T-helper 22 cell (primary cell): ENCODE data around the gene P2RY6.
"Not testable (repeated sequence)": the region's sequence is repeated elsewhere in the genome, so short reads cannot be mapped to it uniquely, and the experiment has no call there.

ENCODE experiments used
- DNase-seq: peaks from one replicate; pipeline ENCODE4 v3.0.0-alpha.2; 2020; ENCODE audit warnings: low read depth

P2RY6 gene

GRCh38 chr11:73262851-73263495, 9.2 kb upstream of the P2RY6 start:
- no peak for DNase-seq

GRCh38 chr11:73263640-73264039, 8.5 kb upstream of the P2RY6 start:
- DNase-seq = no peak

DNA sequence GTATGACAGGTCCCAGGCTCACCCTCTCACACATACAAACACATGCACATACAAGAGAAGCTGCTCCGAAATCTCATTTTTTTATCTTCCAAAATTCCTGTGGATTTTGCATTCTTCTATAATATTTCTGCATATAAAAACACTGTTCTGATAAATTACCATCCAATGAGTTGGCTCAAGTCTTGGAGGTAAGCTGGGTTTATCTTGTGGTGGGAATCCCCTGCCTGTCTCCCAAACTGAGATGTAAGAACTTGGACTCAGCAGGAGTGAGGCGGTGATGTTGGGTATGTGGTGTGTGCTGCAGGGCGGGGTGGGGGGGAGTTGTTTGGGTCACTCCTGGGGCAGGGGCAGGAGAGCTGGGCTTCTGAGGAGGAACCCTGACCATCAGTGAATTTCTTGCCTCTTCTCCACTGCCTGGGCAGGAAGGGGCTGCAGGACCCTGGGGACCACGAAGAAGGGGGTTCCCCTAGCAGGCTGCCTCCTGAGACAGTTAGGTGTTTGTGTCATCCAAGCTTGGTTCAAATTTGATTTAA, 6.8 kb upstream of the P2RY6 start:
- DNase-seq = no peak

DNA sequence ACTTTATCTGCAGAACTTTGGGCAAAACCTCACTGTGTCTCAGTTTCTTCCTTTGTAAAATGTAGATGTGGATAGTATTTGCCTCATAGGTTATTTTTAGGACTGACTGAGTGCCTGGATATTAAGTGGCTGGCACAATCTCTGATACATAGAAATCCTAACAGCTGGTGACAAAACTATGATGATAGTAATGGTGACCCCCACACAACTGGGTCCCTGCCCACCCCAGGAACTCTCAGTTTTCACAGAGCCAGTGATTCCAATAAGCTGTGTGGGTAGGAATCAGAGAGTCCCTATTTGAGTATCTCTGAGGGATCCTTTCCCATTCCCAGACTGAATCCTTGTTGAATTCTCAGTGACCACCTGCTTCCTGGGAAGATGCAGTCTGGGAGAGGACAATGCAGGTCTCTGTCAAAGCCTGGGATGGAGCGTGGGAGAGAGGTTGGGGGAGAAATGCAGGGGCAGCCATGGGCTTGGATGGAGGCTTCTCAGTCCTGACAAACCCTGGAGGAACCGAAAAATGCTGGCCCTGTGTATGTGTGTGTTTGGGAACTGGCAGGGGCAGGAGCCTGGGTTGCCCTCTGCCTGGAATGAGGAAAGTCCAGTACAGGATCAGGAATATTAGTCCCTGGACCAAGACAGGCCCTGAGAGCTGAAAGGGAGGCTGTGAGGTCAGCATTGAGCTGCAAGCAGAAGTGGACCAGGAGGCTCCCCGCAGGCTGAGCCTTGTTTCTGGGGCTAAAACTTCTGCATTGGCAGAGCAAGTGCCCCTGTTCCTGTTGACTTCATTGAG, 6.1 kb upstream of the P2RY6 start:
- DNase-seq = no peak

DNA sequence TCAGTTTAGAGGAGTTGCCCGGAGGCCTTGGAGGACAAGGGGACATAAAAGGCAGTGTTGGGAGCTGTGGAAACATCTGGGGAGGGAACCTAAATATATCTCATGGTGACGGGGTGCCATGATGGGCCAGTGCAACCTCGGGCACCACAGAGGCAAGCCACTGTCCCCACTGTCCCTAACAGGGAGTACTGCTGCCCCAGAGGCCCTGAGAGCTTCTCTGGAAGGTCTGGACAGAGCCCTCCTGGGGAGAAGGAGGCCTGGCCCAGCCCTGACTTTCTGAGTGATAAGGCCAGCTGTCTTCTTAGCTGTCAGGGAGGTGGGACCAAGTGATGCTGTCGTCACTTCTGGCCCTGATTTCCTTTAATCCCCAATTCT, 5.5 kb upstream of the P2RY6 start:
- DNase-seq = no peak

- DNase-seq = no peak
Observed at GRCh38 chr11:73267122-73267846, 4.9 kb upstream of the P2RY6 start.

DNA sequence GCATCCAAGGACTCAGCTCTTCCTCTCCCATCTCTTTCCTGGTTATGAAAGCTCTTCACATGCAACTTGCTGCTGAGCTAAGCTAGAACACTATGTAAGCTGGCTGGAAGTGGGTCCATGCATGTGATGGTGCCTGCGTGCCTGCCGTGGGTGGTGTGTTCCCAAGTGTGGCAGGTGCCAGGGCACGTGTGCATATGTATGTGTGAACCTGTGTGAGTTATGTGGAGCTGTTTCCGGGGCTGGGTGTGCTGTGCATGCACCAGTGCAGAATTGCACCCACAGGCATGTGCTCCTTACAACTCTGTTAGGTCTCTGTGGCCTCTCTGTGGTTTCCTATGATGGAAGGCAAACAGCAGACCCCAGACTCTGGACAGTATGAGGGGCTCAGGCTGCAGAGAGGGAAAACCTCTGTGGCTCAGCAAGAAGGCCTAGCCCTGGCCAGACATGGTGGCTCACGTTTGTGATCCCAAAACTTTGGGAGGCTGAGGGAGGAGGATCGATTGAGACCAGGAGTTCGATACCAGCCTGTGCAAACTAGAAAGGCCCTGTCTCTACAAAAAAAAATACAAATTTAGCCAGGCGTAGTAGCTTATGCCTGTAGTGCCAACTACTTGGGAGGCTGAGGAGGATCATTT, 4.1 kb upstream of the P2RY6 start:
- no peak for DNase-seq

DNA sequence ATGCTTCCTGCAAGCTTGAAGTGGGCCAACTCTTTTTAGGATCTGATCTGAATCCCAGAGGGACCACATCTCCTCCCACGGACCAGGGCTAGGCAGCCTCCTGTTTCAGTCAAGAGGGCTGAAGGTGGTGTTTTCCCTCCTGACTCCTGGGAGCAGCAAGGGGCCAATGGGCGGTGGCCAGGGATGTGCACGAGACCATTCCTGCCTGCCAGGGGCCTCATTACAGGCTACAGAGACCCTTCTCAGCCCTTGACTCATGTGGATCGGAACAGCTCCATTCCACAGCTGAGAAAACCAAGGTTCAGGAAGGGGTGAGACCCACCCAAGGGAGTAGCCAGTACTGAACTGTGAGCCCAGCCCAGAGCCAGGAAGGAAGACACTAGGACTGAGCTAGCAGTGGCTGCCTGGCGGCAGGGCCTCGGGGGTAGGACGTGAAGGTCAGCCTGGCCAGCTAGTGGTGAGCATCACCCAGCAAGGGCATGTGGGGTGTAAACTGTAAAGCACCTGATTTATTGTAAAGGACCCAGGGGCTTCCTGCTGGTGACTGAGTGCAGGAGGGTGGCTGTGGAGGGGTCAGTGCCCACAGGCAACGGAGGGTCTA, 3.4 kb upstream of the P2RY6 start:
- no peak for DNase-seq

DNA sequence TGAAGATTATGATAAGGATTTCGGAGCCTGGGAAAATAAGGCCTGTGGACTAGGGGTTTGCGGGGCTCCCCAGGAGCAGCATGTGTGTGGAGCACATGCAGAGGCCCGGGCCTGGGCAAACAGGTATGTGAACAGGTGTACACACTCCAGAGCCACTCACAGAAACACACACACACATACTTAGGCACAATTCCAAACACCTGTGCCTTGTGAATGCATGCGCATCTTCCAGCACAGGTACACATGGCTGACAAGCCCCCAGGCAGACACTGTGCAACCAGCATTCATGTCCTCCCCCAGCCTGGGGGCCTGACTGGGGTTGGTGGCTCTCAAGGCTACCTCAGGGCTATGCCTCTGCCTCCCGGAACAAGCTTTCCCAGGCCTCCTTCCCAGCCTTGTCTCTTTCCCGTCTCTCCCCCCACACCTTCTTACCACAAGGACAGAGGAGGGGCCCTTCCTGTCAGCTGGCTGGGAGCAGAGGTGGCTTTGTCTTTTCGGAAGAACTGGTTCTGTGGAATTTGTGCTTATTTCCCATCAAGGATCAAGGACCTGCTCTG, 2.6 kb upstream of the P2RY6 start:
- DNase-seq = no peak

- DNase-seq = no peak
Observed at GRCh38 chr11:73270016-73270854, 1.9 kb upstream of the P2RY6 start.

DNA sequence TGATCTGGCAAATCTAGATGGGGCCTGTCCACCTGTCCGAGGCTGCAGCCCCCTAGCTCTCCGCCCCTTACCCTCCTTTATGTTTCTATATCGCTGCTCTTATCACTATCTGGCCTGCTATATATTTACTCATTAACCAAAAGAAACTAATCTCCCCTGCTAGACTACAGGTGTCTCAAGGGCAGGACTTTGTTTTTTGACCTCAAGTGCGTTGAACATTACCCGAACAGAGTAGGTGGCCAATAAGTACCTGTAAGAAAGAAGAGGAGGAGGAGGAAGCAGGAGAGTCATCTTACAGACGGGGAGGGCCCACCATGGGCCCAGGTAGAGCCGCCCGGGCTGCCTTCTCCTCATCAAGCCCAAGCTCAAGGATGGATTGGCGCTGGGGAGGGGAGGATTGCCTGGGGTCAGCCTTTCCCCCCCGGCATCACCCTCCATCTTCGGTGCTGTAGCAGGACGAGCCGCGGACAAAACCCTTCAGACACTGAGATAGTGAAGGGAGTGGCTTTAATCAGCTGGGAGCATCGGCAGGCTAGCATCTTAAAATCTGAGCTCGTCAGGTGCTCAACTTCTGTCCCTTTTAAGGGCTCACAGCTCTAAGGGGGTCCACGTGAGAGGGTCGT, 1.2 kb upstream of the P2RY6 start:
- no peak for DNase-seq

- DNase-seq = not testable (repeated sequence)
Observed at GRCh38 chr11:73271478-73271865, 666 bp upstream of the P2RY6 start.

DNA sequence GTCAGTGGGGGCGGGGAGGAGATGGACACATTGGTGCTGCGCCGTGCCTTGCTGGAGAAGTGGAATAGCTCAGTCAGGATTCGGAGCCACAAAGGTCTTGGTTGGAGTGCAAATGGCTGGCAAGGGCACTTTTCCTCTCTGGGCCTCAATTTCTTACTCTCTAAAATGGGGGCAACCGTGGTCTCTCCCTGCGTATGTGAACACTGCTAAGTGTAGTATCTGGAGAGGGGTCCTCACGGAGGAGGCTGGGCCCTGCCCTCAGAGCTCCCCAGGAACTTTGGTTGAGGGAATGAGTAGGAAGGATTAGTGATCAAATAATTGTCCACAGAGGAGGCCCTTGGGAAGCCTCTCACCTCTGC, 521 bp downstream of the P2RY6 start:
- no peak for DNase-seq

- no peak for DNase-seq
Observed at GRCh38 chr11:73273222-73273895, 1.2 kb downstream of the P2RY6 start.

DNA sequence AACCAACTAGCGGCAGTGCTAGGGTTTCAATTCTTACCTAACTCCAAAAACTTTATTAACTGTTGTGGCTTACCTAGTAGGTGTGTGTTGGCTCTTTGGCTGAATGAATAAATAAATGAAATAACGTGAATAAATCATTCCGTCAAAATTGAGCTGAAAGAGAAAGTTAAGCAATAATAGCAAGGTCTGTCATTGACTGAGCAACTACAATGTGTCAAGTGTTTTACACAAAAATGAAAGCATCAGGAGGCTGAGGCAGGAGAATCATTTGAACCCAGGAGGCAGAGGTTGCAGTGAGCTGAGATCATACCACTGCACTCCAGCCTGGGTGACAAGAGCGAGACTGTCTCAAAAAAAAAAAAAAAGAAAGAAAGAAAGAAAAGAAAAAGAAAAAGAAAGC, 2.1 kb downstream of the P2RY6 start:
- DNase-seq = not testable (repeated sequence)

DNA sequence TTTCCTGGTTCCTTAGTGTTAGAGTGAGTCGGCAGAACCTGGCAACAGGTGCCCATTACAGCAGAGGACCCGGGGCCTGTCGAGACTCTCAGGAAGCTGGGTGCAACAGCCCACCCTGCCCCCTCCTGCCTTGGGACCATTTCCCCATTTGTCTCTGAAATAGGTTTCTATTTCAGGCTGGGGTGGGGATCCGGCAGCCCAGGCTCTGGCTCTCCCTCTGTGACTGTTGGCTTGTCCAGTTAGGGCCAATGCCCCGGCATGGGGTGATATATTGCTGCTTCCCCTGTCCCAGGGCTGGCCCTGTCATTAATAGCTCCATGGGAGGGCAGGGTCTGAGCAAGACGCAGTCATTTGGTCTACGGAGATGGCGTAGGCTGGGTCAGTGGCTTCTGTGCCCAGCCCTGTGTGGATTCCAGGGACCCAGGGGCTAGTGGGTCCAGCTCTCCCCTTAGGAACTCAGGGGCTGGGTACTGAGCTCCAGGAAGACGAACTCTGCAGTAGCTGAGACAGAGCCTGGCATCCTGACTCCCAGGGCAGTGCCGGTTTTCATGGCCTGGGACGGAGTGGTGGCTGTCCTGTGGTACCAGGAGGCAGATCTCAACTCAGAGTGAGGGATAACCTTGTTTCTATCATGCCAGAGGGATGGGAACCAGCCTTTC, 2.7 kb downstream of the P2RY6 start:
- no peak for DNase-seq

DNA sequence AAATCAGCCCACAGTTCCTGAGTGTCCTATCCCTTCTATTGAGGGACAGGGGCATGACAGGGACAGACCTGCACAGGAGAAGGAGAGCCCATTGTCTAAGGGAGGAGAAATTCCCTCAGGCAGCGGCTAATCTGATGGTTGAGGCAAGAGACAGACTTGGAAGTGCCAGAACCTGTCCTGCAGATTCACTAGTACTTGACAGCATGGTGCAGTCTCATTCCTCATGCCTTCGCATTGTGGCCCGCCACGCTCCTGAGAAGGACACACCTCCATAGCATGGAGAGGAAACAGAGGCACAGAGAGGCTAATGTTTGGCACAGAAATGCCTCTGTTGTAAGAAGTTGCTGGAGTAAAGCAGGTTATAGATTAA, 3.2 kb downstream of the P2RY6 start:
- DNase-seq = no peak

- no peak for DNase-seq
Observed at GRCh38 chr11:73277467-73277866, 5.3 kb downstream of the P2RY6 start.

- DNase-seq = no peak
Observed at GRCh38 chr11:73280626-73281025, 8.5 kb downstream of the P2RY6 start.
